GM19238 (cell line): Measurements from ENCODE around the gene IFNA14.
"Not testable (repeated sequence)": the region's sequence is repeated elsewhere in the genome, so short reads cannot be mapped to it uniquely, and the experiment has no call there.

Experiments
- DNase-seq: peaks from one replicate; pipeline ENCODE4 v3.0.0; 2011; ENCODE audit warnings: low spot score; ENCODE audit not compliant: insufficient read length

IFNA14 gene

GRCh38 chr9:21217211-21217610, 22.6 kb downstream of the IFNA14 start, which contains the start of gene IFNA16:
Gene IFNA16 (minus strand): TSS chr9:21217311. CDS start chr9:21217305, 6 bp downstream.
- DNase-seq, result not testable (repeated sequence)

GRCh38 chr9:21213411-21214326, 26.1 kb downstream of the IFNA14 start:
- not testable (repeated sequence) for DNase-seq

GRCh38 chr9:21212160-21212559, 27.6 kb downstream of the IFNA14 start:
- DNase-seq, result not testable (repeated sequence)

- not testable (repeated sequence) for DNase-seq
Observed at GRCh38 chr9:21210782-21211181, 29.0 kb downstream of the IFNA14 start.

GRCh38 chr9:21210311-21210710, 29.5 kb downstream of the IFNA14 start:
- no peak for DNase-seq

- DNase-seq, result not testable (repeated sequence)
Observed at GRCh38 chr9:21207043-21207442, 32.8 kb downstream of the IFNA14 start, which contains the start of gene IFNA10. Gene IFNA10 (minus strand): TSS chr9:21207143. CDS start chr9:21207097, 46 bp downstream.

- DNase-seq, result no peak
Observed at GRCh38 chr9:21205204-21205603, 34.6 kb downstream of the IFNA14 start.

- DNase-seq, result not testable (repeated sequence)
Observed at GRCh38 chr9:21202105-21202504, 37.7 kb downstream of the IFNA14 start, which contains the start of gene IFNA7. Gene IFNA7 (minus strand): TSS chr9:21202205. CDS start chr9:21202165, 40 bp downstream.

- not testable (repeated sequence) for DNase-seq
Observed at GRCh38 chr9:21194867-21195776, 44.7 kb downstream of the IFNA14 start.
